Endothelial cell of umbilical vein (primary cell): ENCODE data around the gene SSBP3. TPM values are rescaled to one million over a fixed set of nuclear protein-coding genes. Genes with fewer than 3 reads are reported as not detected.
"Not testable (repeated sequence)": the region's sequence is repeated elsewhere in the genome, so short reads cannot be mapped to it uniquely, and the experiment has no call there.

Source experiments
- BruUV-seq: library from RNA; stranded (reverse); fragments of 400-500 nt; replicated peaks from 2 replicates; lab custom pipeline; 2021; lab: Mats Ljungman, UMichigan
- CTCF ChIA-PET: fragments of 300-600, 350-600 bp; sonication (Branson Sonifier 250); formaldehyde crosslinking; loops from one replicate; lab custom pipeline; 2021; ENCODE audit warnings: antibody characterized with exemption, inconsistent platforms; lab: Charles Lee
- POLR2A ChIA-PET: fragments of 300-600, 350-600 bp; sonication (Branson Sonifier 250); formaldehyde crosslinking; loops from one replicate; lab custom pipeline; 2021; ENCODE audit warnings: antibody characterized with exemption, inconsistent platforms; lab: Charles Lee
- DNase-seq: peaks from one replicate; pipeline ENCODE4 v3.0.0-alpha.2; 2011; ENCODE audit warnings: low read depth, low spot score
- FAIRE-seq: peaks from 2 replicates; lab custom pipeline; 2011; peaks lifted over from hg19 to GRCh38; lab: Jason Lieb, UNC
- H2AFZ ChIP-seq: 2 replicates; pipeline ENCODE4 v1.6.0; 2012; ENCODE audit warnings: low read depth, low read length, control low read depth, inconsistent platforms
- H3K27ac ChIP-seq: 2 replicates; pipeline ENCODE4 v1.5.1; 2011; ENCODE audit warnings: low read depth, mild to moderate bottlenecking, control low read depth, low read length, moderate library complexity; ENCODE audit not compliant: insufficient read depth
- H3K27me3 ChIP-seq, 2 experiments: 2 replicates each; pipeline versions ENCODE4 v1.6.0 to v1.6.1; 2011; ENCODE audit warnings: low read length in 2 of 2, mixed read lengths in 1 of 2; ENCODE audit not compliant: control insufficient read depth in 2 of 2, insufficient read depth in 2 of 2
- H3K36me3 ChIP-seq, 2 experiments: 2 replicates in 1 of 2; 3 replicates in 1 of 2; pipeline ENCODE4 v1.5.1; 2011; ENCODE audit warnings: low read length in 2 of 2, mild to moderate bottlenecking in 1 of 2, moderate library complexity in 1 of 2; ENCODE audit not compliant: control insufficient read depth in 2 of 2, insufficient read depth in 2 of 2; ENCODE audit errors: extremely low read depth in 1 of 2
- H3K4me1 ChIP-seq: 3 replicates; pipeline ENCODE4 v1.5.1; 2011; ENCODE audit warnings: mild to moderate bottlenecking, low read length; ENCODE audit not compliant: control insufficient read depth, insufficient read depth; ENCODE audit errors: extremely low read depth
- H3K4me2 ChIP-seq: 2 replicates; pipeline ENCODE4 v1.6.1; 2011; ENCODE audit warnings: low read length, control low read depth, mixed read lengths; ENCODE audit not compliant: insufficient read depth
- H3K4me3 ChIP-seq, 3 experiments: fragments of 200-600 bp in 1 of 3; sonication (generic), shearing (Covaris generic) in 1 of 3; replicated peaks in 1 of 3; 2 replicates each; pipeline ENCODE4 v1.5.1; 2011 to 2016; ENCODE audit warnings: control low read depth in 3 of 3, low read length in 3 of 3, mild to moderate bottlenecking in 2 of 3, inconsistent platforms in 1 of 3, low read depth in 1 of 3, moderate library complexity in 1 of 3; ENCODE audit not compliant: insufficient read depth in 1 of 3
- H3K79me2 ChIP-seq: 2 replicates; pipeline ENCODE4 v1.6.0; 2012; ENCODE audit warnings: low read length, inconsistent platforms; ENCODE audit not compliant: control insufficient read depth, insufficient read depth
- H3K9ac ChIP-seq: replicated peaks from 2 replicates; pipeline ENCODE3; 2011; ENCODE audit warnings: low read length, control low read depth; ENCODE audit not compliant: insufficient read depth; ENCODE audit errors: extremely low read depth
- H3K9me1 ChIP-seq: replicated peaks from 3 replicates; pipeline ENCODE4 v1.6.0; 2011; ENCODE audit warnings: mild to moderate bottlenecking, low read length; ENCODE audit not compliant: control insufficient read depth, insufficient read depth; ENCODE audit errors: extremely low read depth
- H3K9me3 ChIP-seq: replicated peaks from 2 replicates; pipeline ENCODE4 v1.5.1; 2012; ENCODE audit warnings: low read length, inconsistent platforms; ENCODE audit not compliant: control insufficient read depth, insufficient read depth
- H4K20me1 ChIP-seq: replicated peaks from 2 replicates; pipeline ENCODE3; 2011; ENCODE audit warnings: mild to moderate bottlenecking, low read length; ENCODE audit not compliant: control insufficient read depth, insufficient read depth; ENCODE audit errors: extremely low read depth
- EZH2 ChIP-seq: IDR thresholded peaks from 2 replicates; pipeline ENCODE4 v1.6.1; 2012; ENCODE audit warnings: borderline replicate concordance, low read depth, mild to moderate bottlenecking, moderate library complexity, low read length, inconsistent platforms; ENCODE audit not compliant: severe bottlenecking
- FOS ChIP-seq: IDR thresholded peaks from 2 replicates; pipeline ENCODE4 v1.6.1; 2011; ENCODE audit warnings: mild to moderate bottlenecking, low read length, moderate library complexity, borderline replicate concordance; ENCODE audit not compliant: insufficient read depth
- GATA2 ChIP-seq: IDR thresholded peaks from 2 replicates; pipeline ENCODE4 v1.7.0; 2011; ENCODE audit warnings: low read depth, mild to moderate bottlenecking, moderate library complexity, mixed read lengths, low read length; ENCODE audit not compliant: insufficient read length, insufficient read depth
- JUN ChIP-seq: IDR thresholded peaks from 2 replicates; pipeline ENCODE4 v1.6.1; 2011; ENCODE audit warnings: borderline replicate concordance, low read depth; ENCODE audit not compliant: insufficient read length, insufficient read depth
- MYC ChIP-seq: IDR thresholded peaks from one replicate; pipeline ENCODE4 v1.6.1; 2011; ENCODE audit warnings: mild to moderate bottlenecking, low read depth, low read length
- POLR2A ChIP-seq: IDR thresholded peaks from 2 replicates; pipeline ENCODE4 v1.6.1; 2012; ENCODE audit warnings: low read depth, mild to moderate bottlenecking, control low read depth, low read length
- POLR2AphosphoS5 ChIP-seq: IDR thresholded peaks from 2 replicates; pipeline ENCODE4 v1.6.1; 2012; ENCODE audit warnings: low read depth, mild to moderate bottlenecking, control low read depth, low read length, moderate library complexity; ENCODE audit not compliant: insufficient read depth
- dilution Hi-C: fragments of 300-500 bp; cut with MboI; formaldehyde crosslinking; loops from one replicate; pipeline ENCODE4 v1.15.0; 2019; ENCODE audit warnings: low sequenced_read_pairs; ENCODE audit not compliant: extremely low pct_ligation_motif_present
- intact Hi-C: fragments of 100-400 bp; cut with micrococcal nuclease; formaldehyde crosslinking; loops from one replicate; pipeline ENCODE4 v1.10.0; 2022
- polyA plus RNA-seq, 4 experiments: library from polyadenylated mRNA; depleted of rRNA in 3 of 4; stranded (reverse) in 3 of 4; unstranded in 1 of 4; fragments of >200 nt; gene quantifications; 2 replicates each; pipeline versions ENCODE4 v1.2.1 to v1.2.3, GENCODE V29; 2011 to 2012; ENCODE audit warnings: missing spikeins in 1 of 4
- total RNA-seq: library from RNA; stranded (reverse); gene quantifications from 2 replicates; pipeline ENCODE4 v1.2.3, GENCODE V29; 2021
- TF ChIP-seq, protein P1 (sequence below): IDR thresholded peaks from 2 replicates; pipeline ENCODE4 v1.6.1; 2011; ENCODE audit not compliant: insufficient read depth, insufficient read length
- TF ChIP-seq, protein P2 (sequence below), 2 donors: IDR thresholded peaks; 1 replicate in 1 of 2; 2 replicates in 1 of 2; pipeline ENCODE4 v1.5.1; 2011; ENCODE audit warnings: low read length in 2 of 2, mild to moderate bottlenecking in 2 of 2, moderate library complexity in 2 of 2, control low read depth in 1 of 2, inconsistent platforms in 1 of 2, low read depth in 1 of 2; ENCODE audit not compliant: insufficient read depth in 1 of 2; ENCODE audit errors: extremely low read depth in 1 of 2

The SSBP3 gene
- total and polyA plus RNA-seq, 2 donors (not counting 3 experiments of a cell fraction or from before 2014, with no cell fraction given): 44.9 to 59.4 TPM

DNA sequence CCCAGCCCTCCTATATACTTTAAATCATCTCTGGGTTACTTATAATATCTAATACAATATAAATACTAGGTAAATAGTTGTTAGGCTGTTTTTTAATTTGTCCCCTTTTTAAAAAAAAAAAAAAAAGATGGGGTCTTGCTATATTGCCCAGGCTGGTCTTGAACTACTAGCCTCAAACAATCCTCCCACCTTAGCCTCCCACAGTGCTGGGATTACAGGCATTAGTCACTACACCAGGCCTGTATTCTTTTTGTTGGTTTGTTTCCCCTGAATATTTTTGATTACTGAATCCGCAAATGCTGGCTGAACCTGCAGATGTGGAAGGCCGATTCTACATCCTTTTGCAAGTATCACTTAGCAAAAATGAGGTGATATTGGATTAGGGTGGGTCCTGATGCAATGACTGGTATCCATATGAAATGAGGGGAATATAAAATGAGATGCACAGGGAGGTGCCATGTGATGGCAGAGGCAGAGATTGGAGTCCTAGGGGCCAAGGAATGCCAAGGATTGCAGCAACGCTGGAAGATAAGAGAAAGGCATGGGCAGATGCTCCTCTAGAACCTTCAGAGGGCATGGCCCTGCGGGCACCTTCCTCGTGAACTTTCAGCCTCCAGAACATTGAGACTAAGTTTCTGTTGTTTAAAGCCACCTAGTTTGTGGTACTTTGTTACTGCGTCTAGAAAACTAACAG, 58.8 kb downstream of the SSBP3 start:
- Histone ChIP-seq H3K4me3 (no peak overlapping the region), H3K27me3 (no peaks in the 10 kb centered on the region), H3K4me1 (no peaks in the 10 kb centered on the region), H3K9me1 (no peaks in the 10 kb centered on the region), H3K27ac (no peak overlapping the region), H3K36me3 (peaks cover 0 to 2% of the 10 kb centered on the region in 2 experiments), H3K9me3 (no peaks in the 10 kb centered on the region), H2AFZ (no peak overlapping the region), H3K4me2 (no peak overlapping the region), H3K9ac (no peak overlapping the region), H4K20me1 (no peaks in the 10 kb centered on the region), H3K79me2 (peaks cover 27% of the 10 kb centered on the region)
- no peak for DNase-seq
- intact Hi-C loops: no loop called here
- TF ChIP-seq POLR2A (no peak), MYC (no peak), POLR2AphosphoS5 (no peak), EZH2 (no peak), JUN (no peak), FOS (no peak), GATA2 (no peak)
- TF ChIP-seq, protein P1, sequence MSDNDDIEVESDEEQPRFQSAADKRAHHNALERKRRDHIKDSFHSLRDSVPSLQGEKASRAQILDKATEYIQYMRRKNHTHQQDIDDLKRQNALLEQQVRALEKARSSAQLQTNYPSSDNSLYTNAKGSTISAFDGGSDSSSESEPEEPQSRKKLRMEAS: no peak
- TF ChIP-seq, protein P2, sequence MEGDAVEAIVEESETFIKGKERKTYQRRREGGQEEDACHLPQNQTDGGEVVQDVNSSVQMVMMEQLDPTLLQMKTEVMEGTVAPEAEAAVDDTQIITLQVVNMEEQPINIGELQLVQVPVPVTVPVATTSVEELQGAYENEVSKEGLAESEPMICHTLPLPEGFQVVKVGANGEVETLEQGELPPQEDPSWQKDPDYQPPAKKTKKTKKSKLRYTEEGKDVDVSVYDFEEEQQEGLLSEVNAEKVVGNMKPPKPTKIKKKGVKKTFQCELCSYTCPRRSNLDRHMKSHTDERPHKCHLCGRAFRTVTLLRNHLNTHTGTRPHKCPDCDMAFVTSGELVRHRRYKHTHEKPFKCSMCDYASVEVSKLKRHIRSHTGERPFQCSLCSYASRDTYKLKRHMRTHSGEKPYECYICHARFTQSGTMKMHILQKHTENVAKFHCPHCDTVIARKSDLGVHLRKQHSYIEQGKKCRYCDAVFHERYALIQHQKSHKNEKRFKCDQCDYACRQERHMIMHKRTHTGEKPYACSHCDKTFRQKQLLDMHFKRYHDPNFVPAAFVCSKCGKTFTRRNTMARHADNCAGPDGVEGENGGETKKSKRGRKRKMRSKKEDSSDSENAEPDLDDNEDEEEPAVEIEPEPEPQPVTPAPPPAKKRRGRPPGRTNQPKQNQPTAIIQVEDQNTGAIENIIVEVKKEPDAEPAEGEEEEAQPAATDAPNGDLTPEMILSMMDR (IDR thresholded peaks at IDR 0.05; ENCODE audit: extremely low read depth in 1 of 2, insufficient read depth in 1 of 2, low read depth in 1 of 2, low read length in 2 of 2): no peak
- dilution Hi-C loops: no loop called here
- POLR2A ChIA-PET: no interaction called here
- FAIRE-seq: no peak
- no TSS peak for BruUV-seq
- CTCF ChIA-PET: no interaction called here

DNA sequence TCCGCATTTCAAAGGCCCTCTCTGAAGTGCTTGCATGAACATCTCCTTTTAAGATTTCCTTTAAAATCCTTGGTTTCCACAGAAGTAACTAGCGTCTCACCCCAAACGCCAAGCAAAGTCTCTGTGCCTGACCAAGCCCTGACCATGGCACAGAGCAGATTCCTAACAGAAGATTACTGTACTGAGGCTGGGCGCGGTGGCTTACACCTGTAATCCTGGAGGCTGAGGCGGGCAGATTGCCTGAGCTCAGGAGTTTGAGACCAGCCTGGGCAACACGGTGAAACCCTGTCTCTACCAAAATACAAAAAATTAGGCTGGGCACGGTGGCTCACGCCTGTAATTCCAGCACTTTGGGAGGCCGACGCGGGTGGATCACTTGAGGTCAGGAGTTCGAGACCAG, 60.6 kb downstream of the SSBP3 start:
- intact Hi-C loops, H3K9me1 ChIP-seq, H3K27ac ChIP-seq, H3K27me3 ChIP-seq, POLR2A ChIA-PET, H3K9ac ChIP-seq, H3K4me3 ChIP-seq, H3K4me2 ChIP-seq, dilution Hi-C loops, H2AFZ ChIP-seq, DNase-seq, FAIRE-seq, BruUV-seq, CTCF ChIA-PET, H4K20me1 ChIP-seq, H3K4me1 ChIP-seq, H3K36me3 ChIP-seq, H3K9me3 ChIP-seq: not testable (repeated sequence)
- peaks cover 30% of the 10 kb centered on the region for H3K79me2 ChIP-seq
